ENCODE measurements around the gene RABGAP1L.
A peak's percentile ranks its signal among the peaks of the same experiment; 100 is the strongest.

RABGAP1L gene

DNA sequence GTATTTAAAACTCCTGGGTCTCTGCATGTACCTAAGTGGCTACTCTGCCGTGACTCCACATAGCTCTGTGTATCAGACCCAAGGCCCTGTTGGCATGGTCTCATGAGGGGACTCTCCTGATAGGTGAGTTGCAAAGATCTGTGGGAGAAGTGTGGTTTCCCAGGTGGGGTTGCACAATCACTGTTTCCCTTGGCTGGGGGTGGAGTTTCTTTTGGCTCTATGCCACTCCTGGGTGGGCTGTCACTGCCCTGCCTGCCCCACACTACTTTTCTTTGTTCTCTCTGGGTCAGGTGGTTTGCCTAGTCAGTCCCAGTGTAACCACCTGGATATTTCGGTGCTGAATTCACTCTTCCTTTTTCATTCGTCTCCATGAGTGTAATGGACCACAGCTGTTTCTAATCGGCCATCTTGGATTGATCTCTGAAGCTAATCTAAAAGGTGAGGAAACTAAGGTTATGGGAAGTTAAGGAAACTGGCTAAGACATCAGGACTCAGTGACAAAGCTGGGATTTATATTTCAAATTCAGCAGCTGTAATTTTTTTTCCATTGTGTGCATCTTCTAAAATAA is 743.3 kb downstream of the RABGAP1L start:
- DNase-seq, result no peak

DNA sequence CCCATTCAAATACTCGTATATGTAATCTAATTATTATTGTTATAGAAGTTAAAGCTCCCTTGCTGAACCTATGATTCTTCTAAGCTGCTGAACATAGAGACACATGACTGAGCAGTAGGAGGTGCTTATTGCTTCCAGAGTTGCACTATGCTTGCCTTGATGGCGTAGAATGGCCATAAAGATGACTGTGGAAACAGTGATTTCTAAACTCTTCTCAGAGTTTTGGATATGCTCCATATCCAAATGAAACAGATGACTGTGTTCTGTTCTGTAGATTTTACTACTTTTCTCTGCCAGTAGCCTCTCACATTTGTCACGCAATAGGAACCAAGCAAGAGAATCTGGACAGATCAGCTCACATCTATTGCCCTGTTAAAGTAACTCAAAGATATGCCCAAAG is 752.3 kb downstream of the RABGAP1L start:
- no peak for DNase-seq

DNA sequence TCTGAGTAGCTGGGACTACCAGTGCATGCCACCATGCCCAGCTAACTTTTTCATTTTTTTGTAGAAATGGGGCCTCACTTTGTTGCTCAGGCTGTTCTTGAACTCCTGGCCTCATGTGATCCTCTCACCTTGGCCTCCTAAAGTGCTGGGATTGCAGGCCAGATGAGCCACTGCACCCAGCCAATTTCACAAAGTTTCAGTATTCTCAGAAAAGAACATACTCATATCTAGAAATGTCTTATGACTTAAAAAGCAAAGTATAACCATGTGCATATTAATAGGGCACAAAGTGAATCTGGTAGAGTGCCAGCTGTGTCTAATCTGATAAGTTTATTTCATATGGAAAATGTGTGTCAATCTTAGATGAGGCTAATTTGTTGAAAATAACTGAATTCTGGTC is 752.9 kb downstream of the RABGAP1L start:
- DNase-seq, result no peak

DNA sequence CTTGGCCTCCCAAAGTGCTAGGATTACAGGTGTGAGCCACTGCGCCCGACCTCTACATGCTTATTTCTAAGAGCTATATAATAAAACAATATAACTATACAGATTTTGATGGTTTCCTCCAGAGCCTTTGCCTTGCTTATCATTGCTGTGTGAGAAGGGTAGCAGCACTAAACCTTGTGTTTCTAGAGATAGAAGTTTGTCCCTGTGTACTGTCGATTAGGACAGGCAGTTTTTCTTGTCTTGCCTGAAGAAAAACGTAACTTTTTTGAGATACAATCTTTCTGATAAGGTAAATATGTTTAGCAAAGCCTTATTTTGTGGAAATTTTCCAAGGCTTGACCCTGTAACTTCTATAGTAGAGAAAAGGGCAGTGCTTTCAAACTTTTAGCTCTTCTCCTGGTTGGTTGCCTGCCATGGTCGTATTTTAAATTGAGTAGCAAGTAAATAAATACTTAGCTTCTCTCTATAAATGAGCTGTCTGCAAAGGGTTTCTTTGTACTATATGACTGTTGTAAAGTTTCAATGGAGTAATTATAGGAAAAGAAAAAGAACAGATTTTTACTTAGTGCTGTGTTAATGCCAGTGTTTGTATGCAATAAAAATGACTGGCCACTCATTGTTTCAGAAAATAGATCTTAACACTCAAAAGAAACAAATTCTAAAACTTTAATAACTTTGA is 754.0 kb downstream of the RABGAP1L start:
- DNase-seq, result no peak

DNA sequence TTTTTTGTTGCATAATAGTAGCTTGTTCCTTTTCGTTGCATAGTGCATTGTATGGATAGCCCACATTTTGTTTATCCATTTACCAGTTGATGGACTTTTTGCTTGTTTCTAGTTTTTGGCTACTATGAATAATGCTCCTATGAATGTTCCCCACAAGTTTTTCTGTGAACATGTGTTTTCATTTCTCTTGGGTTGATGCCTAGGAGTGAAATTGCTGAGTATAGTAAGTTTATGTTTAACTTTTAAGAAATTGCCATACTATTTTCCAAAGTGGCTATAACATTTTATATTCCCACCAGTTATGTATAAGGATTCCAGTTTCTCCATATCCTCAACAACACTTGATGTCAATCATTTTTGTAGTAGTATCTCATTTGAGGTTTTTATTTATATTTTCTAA is 755.7 kb downstream of the RABGAP1L start:
- no peak for DNase-seq

DNA sequence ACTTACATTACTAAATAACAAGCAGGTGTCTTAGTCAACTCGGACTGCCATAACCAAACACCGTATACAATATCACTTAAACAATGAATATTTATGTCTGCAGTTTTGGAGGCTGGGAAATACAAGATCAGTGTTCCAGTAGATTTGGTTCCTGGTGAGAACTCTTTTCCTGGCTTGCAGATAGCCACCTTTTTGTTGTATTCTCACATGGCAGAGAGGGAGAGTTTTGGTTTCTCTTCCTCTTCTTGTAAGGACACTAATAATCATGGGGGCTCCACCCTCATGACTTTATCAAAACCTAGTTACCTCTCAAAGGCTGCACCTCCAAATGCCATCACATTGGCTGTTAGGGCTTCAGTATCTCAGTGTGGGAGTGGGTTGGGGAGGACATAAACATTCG is 757.5 kb downstream of the RABGAP1L start:
- DNase-seq, result no peak

DNA sequence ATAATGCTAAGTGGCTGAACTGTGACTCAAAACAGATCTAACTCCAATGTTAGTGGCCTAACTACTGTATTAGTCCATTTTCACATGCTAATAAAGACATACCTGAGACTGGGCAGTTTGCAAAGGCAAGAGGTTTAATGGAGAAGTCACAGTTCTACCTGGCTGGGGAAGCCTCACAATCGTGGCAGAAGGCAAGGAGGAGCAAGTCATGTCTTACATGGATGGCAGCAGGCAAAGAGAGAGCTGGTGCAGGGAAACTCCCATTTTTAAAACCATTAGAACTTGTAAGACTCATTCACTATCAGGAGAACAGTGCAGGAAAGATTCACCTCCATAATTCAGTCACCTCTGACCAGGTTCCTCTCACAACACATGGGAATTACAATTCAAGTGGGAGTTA is 760.8 kb downstream of the RABGAP1L start:
- no peak for DNase-seq

DNA sequence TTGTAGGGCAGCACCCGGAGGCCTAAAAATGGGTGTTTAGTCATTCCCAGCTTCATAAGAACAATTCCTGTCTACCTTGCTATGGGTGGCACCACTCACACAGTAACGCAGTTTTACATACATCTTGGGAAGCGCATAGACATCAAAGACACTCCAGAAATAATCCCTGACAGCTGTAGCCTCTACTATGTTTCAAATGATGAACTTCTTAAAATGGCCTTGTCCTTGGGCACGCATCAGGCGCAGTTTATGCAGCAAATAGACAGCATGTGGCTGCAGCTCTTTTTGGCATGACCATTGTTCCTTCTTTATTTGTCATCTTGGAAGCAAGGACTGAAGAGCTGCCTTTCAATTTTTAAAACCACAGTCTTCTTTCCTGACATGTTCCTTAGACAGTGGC is 762.8 kb downstream of the RABGAP1L start:
- no peak for DNase-seq

DNA sequence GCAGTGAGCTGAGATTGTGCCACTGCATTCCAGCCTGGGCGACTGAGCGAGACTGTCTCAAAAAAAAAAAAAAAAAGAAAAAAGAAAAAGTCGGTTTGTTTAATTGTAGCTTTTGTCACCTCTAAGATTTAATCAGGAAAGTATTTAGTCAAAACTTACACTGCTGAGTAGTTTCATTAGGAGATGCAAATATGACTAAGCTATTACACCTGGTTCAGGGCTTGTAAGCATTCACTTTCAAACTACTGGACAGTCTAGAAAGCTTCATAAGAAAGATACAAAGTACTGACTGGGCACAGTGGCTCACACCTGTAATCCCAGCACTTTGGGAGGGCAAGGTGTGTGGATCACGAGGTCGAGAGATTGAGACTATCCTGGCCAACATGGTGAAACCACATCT is 764.5 kb downstream of the RABGAP1L start:
- DNase-seq, result no peak

DNA sequence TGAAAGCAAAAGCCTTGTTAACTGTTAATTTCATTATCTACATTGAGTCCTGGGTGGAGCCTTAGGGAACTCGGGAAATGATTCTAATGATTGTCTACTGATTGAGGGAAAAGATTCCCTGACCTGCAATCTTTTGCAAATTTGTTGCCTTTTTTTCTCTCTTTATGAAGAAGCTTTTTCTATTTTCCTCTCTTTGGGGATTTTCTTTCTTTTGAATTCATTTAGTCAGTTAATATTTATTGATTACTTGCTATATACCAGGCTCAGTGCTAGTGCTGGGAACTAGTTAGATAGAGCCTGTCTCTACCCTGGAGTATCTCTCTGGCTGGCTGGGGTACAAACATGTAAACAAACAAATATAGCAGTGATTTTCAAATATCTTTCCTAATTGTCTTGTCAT is 769.2 kb downstream of the RABGAP1L start:
- no peak for DNase-seq

DNA sequence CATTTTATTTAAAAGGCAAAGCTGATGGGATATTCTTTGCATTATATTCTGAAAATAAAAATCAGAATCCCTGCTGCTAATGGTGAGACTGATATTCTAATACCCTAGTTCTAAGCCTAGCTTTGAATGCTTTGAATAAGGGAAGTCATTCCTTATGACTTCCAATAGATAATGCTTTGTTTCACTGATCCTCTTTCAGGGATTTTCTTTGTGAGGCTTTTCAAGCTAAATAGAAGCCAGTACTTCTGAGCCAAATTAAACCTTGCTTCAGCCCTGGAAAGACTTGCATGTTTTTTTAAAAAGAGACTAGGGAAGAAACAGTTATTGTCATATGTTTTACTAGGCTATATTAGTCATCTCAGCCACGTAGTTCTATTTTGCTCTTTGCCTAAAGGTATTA is 771.9 kb downstream of the RABGAP1L start:
- no peak for DNase-seq

DNA sequence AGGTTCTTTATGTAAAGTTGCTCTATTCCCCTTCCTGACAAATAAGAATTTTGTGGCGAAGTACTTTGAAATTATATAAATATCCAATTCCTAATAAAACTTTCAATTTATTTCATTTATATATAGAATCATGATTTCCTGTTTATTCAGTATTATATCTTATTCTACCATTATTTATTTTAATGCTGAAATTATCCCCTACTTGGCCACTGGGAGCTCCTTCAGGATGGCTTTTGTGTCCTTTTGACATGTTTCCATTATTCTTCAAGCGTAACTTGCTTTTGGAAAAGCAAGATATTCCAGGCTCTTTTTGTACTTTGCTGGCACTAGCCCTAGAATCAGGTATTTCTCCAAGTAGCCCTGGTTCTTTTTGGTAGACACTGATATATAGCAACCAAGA is 773.3 kb downstream of the RABGAP1L start:
- DNase-seq, result no peak

DNA sequence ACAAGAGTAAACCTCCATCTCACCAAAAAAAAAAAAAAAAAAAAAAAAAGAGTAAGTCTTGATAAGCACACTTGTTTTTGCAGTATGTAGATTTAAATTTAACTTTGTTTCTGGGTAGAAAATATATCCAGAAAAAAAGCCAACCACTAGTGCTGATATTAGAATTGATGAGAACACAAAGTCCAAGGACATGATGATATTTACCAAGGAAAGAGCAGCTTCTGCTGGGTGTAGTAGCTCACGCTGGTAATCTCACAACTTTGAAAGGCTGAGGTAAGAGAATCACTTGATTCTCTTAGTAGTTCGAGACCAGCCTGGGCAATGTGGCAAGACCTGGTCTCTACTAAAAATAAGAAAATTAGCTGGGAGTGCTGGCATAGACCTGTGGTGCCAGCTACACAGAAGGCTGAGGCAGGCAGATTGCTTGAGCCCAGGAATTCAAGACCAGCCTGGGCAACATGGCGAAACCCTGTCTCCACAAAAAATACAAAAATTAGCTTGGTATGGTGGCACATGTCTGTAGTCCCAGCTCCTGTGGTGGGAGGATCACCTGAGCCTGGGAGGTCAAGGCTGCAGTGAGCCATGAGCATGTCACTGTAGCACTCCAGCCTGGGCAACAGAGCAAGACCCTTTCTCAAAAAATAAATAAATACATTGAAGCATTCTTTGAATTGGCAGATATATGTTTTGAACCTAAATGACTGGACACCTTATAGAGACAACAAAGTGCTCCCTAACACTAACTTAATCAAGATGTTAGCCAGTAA is 776.8 kb downstream of the RABGAP1L start:
- DNase-seq, result no peak

DNA sequence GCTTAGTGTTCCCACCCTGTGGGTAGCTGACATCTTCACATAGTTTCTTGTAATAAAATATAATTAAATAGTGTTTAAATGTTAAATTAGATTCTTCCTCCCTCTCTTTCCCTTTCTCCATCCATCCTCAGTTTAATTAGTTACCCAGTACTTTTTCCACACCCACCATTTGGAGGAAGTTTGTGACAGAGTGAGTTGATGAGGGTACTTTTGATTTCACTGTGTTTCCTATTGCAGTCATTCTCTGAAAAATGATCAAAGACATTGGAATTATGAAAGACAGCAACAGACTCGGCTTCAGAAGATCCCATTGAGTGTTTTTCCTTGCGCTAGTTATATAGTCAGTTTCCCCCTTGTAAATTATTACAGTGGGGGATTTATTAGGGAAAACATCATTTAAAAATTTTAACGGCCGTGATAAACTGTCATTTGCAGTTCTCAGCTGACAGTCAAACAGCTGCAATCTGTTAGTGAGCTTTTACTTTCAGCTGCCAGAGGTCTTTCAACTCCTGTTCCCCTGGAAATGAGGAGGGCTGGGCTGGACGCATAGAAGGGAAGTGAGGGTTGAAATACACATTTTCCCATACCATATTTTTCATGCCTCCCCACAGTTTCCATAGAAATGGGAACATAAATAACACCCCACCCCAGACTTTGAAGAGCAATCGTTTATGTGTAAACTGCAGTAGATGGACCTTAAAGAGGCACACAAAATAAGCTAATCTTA is 779.1 kb downstream of the RABGAP1L start:
- no peak for DNase-seq

DNA sequence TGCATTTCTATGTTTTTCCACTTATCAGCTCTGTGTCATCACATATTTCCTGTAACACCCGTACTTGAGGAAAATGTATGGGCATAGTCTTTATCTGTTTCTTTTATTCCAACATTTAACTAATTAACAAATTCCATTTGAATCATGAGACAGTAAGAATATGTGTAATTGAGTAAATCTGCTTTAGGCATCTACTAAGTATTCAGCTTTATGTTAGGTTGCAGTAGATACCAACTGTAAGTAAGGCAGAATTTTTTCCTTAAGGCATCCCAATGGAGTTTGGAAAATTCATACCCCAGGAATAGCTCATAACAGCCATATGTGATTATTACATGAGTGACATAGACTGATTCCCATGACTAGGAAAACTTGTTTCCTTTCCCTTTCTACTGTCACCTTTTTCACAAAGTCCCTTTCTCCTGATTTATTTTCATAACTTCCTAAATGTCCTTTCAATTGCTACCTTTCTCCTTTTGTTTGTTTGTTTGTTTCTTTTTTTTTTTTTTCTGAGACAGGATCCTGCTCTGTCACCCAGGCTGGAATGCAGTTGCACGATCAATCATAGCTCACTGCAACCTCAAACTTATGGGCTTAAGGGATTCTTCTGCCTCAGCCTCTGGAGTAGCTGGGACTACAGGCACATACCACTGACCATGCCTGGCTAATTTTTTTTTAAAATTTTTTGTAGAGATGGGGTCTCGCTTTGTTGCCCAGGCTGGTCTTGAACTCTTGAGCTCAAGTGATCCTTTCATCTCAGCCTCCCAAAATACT is 780.6 kb downstream of the RABGAP1L start:
- no peak for DNase-seq

DNA sequence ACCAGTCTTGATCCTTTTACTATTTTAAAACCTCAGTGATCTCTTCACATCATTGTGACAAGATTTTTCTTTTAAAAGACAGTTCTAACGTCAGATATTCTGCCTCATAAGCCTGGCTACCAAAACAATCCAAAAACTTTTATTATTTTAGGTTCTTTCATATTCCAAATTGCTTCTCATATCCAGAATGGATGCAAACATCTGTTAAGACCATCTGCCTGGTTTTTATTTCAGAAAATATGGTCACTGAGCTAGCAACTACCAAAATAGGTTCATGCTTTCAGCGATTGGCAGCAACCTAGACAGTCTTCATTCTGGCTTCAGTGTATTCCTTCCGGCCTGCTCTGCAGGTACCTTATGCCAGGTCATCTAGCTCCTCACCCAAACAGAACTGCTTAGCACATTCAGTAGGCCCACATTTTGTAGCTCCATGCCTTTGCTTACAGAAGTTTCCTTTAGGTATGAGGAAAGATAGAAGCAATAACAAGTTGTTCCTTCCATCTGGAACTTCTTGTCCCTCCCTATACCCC is 781.4 kb downstream of the RABGAP1L start:
- no peak for DNase-seq

DNA sequence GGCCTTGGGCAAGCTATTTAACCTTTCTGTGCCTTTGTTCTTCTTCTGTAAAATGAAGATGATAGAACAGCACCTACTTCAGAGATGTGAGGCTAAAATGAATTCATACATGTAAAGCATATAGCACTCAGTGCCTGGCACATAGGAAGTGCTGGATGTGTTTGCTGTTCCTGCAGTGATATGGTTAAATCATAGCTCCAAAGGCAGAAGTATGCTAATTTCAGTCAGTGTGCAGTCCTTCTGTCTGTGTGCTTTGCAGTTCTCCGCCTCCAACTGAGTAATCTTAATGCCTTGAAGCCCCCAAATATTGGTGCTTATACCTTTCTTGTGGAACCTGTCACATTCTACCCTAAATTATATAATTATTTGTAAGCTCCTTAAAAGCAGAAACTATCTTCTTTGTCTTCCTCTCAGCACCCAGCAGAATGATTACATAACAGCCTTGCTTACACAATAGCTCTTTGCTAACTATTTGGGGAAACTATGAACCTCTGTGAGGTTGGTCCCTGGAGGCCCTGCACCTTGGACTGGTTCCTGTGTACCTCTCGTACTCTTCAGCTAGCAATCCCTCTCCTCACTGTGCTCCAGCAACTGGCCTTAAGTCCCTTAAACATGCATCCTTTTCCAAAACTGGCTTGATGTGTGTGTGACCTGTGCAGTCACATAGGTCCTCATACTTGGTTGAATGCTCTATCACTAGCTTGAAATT is 783.4 kb downstream of the RABGAP1L start:
- DNase-seq, result peak; percentile 30

DNA sequence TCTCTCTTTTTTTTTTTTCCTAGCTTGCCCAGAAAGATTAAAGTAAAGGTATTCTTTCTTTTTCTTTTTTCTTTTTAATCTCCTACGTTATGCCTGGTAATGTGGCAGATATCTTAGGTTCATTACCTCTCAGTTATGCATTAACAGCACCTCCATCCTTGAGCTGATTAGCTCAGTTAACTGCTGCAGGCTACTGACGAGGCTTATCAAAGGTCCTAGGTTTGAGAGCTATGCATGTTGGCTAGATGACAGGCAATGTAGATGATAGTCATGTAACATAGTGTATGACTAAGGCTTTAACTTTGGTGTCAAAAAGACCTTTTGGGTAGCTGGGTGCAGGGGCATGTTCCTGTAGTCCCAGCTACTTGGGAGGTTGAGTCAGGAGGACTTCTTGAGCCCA is 786.7 kb downstream of the RABGAP1L start:
- DNase-seq, result no peak

DNA sequence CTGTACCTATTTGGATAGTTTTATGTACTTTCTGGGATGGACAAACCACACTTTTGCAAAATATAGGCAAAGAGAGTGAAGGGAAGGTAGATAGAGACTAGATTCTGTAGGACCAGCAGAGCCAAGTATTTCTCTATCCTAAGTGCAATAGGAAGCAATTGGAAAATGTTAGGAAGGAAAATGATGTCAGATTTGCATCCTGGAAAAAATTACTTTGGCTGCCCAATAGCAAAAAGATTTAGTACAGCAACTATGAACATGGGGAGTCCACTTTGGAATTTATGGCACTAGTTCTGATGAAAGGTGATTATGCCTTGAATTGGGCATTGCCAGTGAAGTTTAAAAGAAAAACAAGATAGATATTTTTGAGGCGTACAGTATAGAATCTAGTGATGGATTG is 789.7 kb downstream of the RABGAP1L start:
- no peak for DNase-seq

DNA sequence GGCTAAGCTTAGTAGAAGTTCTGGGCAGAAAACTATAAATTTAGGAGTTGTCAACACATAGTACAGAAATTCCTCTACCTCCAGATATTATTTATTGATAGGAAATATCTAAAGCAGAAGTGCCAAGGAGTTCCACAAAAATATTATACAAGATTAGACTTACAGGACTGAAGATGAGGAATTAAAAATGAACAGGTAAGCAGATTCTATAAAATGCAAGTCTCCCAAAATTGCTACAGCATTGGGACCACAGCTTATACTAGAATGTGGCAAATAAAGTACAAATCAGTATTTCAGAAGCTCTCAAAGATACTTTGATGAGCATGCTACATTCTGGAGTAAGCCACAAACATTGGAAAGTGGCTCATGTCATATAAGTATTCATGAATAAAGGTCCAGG is 790.3 kb downstream of the RABGAP1L start:
- DNase-seq, result no peak

DNA sequence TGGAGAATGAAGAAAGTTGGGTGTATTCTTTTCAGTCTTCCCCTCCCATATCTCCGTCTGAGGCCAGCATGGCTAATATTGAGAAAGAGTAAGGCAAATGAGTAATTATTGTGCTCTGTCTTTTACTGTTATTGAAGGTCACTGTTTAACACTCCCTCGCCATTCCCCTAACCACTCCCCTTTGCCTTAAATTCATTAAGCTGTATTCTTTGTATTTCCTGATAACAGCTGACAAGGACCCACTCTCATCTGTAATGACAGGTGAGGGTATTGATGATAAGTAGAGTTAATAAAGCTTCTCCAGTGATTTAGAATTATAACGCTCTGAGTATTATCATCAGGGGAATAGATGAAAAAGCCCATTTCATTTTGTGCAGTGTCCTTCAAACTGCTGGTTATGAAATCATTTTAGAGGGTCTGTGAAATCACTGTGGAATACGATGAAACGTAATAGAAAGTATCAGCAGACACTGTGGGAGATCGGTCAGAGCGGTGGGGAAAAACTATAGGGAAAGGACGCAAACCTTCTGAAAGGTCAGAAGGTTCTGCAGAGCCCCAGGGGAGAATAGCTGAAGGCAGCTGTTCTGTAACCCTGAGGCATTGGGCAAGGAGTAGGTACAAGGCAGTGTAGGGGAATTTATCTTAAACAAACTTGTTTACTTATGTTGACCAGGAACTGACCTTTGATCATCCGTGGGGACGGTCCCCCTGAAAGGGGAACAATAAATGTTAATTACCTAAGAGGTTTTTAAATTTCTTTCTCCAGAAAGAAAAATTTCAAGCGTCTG is 794.2 kb downstream of the RABGAP1L start:
- DNase-seq, result no peak
